Trophoblast cell (in vitro differentiated cells and primary cell): ENCODE results near the gene PRRC2C.

Experiments
- DNase-seq, 2 donors: peaks; one replicate each; pipeline ENCODE4 v3.0.0-alpha.2; 2016
- H2AFZ ChIP-seq: 2 replicates; pipeline ENCODE4 v1.6.1; 2013; ENCODE audit warnings: low read length, moderate library complexity, mild to moderate bottlenecking; ENCODE audit not compliant: insufficient read depth, poor library complexity
- H2AK5ac ChIP-seq: 2 replicates; pipeline ENCODE4 v1.6.1; 2013; ENCODE audit warnings: mild to moderate bottlenecking, low read length
- H2BK120ac ChIP-seq: 2 replicates; pipeline ENCODE4 v1.6.1; 2013; ENCODE audit warnings: low read length, mild to moderate bottlenecking, moderate library complexity; ENCODE audit not compliant: insufficient read depth, poor library complexity
- H2BK12ac ChIP-seq: 2 replicates; pipeline ENCODE4 v1.6.1; 2013; ENCODE audit warnings: mild to moderate bottlenecking, low read length, moderate library complexity
- H2BK5ac ChIP-seq: 2 replicates; pipeline ENCODE4 v1.6.1; 2013; ENCODE audit warnings: low read length, low read depth, moderate library complexity, mild to moderate bottlenecking; ENCODE audit not compliant: poor library complexity
- H3K14ac ChIP-seq: 2 replicates; pipeline ENCODE4 v1.6.1; 2013; ENCODE audit warnings: mild to moderate bottlenecking, low read length
- H3K18ac ChIP-seq: 2 replicates; pipeline ENCODE4 v1.6.1; 2013; ENCODE audit warnings: mild to moderate bottlenecking, low read length
- H3K23ac ChIP-seq: 2 replicates; pipeline ENCODE4 v1.6.1; 2013; ENCODE audit warnings: low read length
- H3K27ac ChIP-seq: 2 replicates; pipeline ENCODE4 v1.5.1; 2013; ENCODE audit warnings: low read depth, mild to moderate bottlenecking, inconsistent platforms, low read length, moderate library complexity
- H3K27me3 ChIP-seq: 2 replicates; pipeline ENCODE4 v1.6.1; 2013; ENCODE audit warnings: inconsistent platforms, mild to moderate bottlenecking, low read length, moderate library complexity; ENCODE audit not compliant: insufficient read depth
- H3K36me3 ChIP-seq, 2 experiments: 1 replicate in 1 of 2; 2 replicates in 1 of 2; pipeline ENCODE4 v1.6.1; 2013; ENCODE audit warnings: low read length in 2 of 2, mild to moderate bottlenecking in 2 of 2, moderate library complexity in 1 of 2; ENCODE audit not compliant: insufficient read depth in 2 of 2, control insufficient read depth in 1 of 2
- H3K4ac ChIP-seq: 2 replicates; pipeline ENCODE4 v1.6.1; 2013; ENCODE audit warnings: low read depth, mild to moderate bottlenecking, low read length, moderate library complexity
- H3K4me1 ChIP-seq, 2 experiments: 1 replicate in 1 of 2; 2 replicates in 1 of 2; pipeline ENCODE4 v1.6.1; 2013; ENCODE audit warnings: low read length in 2 of 2, mild to moderate bottlenecking in 2 of 2, moderate library complexity in 1 of 2; ENCODE audit not compliant: insufficient read depth in 2 of 2, control insufficient read depth in 1 of 2
- H3K4me2 ChIP-seq: 2 replicates; pipeline ENCODE4 v1.6.1; 2013; ENCODE audit warnings: inconsistent platforms, mild to moderate bottlenecking, low read length, moderate library complexity
- H3K4me3 ChIP-seq: 2 replicates; pipeline ENCODE4 v1.5.1; 2013; ENCODE audit warnings: mild to moderate bottlenecking, low read depth, low read length, inconsistent platforms
- H3K79me1 ChIP-seq: one replicate; pipeline ENCODE4 v1.6.1; 2013; ENCODE audit warnings: low read length
- H3K79me2 ChIP-seq: 2 replicates; pipeline ENCODE4 v1.6.1; 2013; ENCODE audit warnings: low read length, mild to moderate bottlenecking; ENCODE audit not compliant: control insufficient read depth, insufficient read depth, poor library complexity
- H3K9ac ChIP-seq: 2 replicates; pipeline ENCODE4 v1.6.1; 2013; ENCODE audit warnings: mild to moderate bottlenecking, low read length
- H3K9me3 ChIP-seq: 2 replicates; pipeline ENCODE4 v1.6.1; 2013; ENCODE audit warnings: low read depth, mild to moderate bottlenecking, control low read depth, inconsistent platforms, low read length; ENCODE audit not compliant: insufficient read depth
- H4K12ac ChIP-seq: 2 replicates; pipeline ENCODE4 v1.6.1; 2013; ENCODE audit warnings: low read depth, mild to moderate bottlenecking, low read length, moderate library complexity
- H4K8ac ChIP-seq: 2 replicates; pipeline ENCODE4 v1.6.1; 2013; ENCODE audit warnings: low read depth, mild to moderate bottlenecking, low read length, moderate library complexity
- H4K91ac ChIP-seq: one replicate; pipeline ENCODE4 v1.6.1; 2013; ENCODE audit warnings: low read depth, mild to moderate bottlenecking, low read length, moderate library complexity
- WGBS: extraction: QIAGEN DNeasy Blood & Tissue Kit; methylation state at CpG from one replicate; pipeline ENCODE4 v1.1.7; 2013; ENCODE audit warnings: missing lambda C conversion rate; ENCODE audit not compliant: insufficient read length, insufficient coverage; ENCODE audit errors: extremely low coverage; 5-methylcytosine and 5-hydroxymethylcytosine counted together

Gene PRRC2C

GRCh38 chr1:171595324-171595723, 110.0 kb downstream of the PRRC2C start:
- no peak overlapping the region for H2BK12ac ChIP-seq
- no peak overlapping the region for H3K4me2 ChIP-seq
- H3K4me1 ChIP-seq = no peaks in the 10 kb centered on the region
- no peaks in the 10 kb centered on the region for H3K27me3 ChIP-seq
- no peak overlapping the region for H2AFZ ChIP-seq
- no peak overlapping the region for H3K14ac ChIP-seq
- H4K91ac ChIP-seq = no peak overlapping the region
- H3K4me3 ChIP-seq = no peak overlapping the region
- H3K4ac ChIP-seq = no peak overlapping the region
- H3K23ac ChIP-seq = no peak overlapping the region
- H3K9me3 ChIP-seq = no peaks in the 10 kb centered on the region
- no peak overlapping the region for H3K9ac ChIP-seq
- no peak overlapping the region for H2BK5ac ChIP-seq
- H3K79me2 ChIP-seq = no peaks in the 10 kb centered on the region
- no peak overlapping the region for H4K8ac ChIP-seq
- WGBS = no CpG with 5 or more reads among the region's 1 CpG
- H3K27ac ChIP-seq = no peak overlapping the region
- H2BK120ac ChIP-seq = no peak overlapping the region
- H2AK5ac ChIP-seq = no peak overlapping the region
- H3K79me1 ChIP-seq = no peaks in the 10 kb centered on the region
- peaks cover 12 to 17% of the 10 kb centered on the region in 2 experiments for H3K36me3 ChIP-seq
- H4K12ac ChIP-seq = no peak overlapping the region
- DNase-seq = no peak
- no peak overlapping the region for H3K18ac ChIP-seq

- Histone ChIP-seq H3K4ac (no peak overlapping the region), H3K9me3 (no peaks in the 10 kb centered on the region), H3K27ac (no peak overlapping the region), H3K4me1 (no peaks in the 10 kb centered on the region), H4K12ac (no peak overlapping the region), H2AK5ac (no peak overlapping the region), H2BK5ac (no peak overlapping the region), H3K23ac (no peak overlapping the region), H2AFZ (no peak overlapping the region), H3K79me2 (no peaks in the 10 kb centered on the region), H4K91ac (no peak overlapping the region), H3K9ac (no peak overlapping the region), H3K27me3 (no peaks in the 10 kb centered on the region), H2BK120ac (no peak overlapping the region), H2BK12ac (no peak overlapping the region), H3K14ac (no peak overlapping the region), H4K8ac (no peak overlapping the region), H3K79me1 (no peaks in the 10 kb centered on the region), H3K4me2 (no peak overlapping the region), H3K18ac (no peak overlapping the region), H3K4me3 (no peak overlapping the region), H3K36me3 (peaks cover 12 to 15% of the 10 kb centered on the region in 2 experiments)
- no peak for DNase-seq
- WGBS = no CpG with 5 or more reads among the region's 1 CpG
Measured at GRCh38 chr1:171596119-171596518, 110.8 kb downstream of the PRRC2C start.

- Histone ChIP-seq H2BK12ac (no peak overlapping the region), H2BK5ac (no peak overlapping the region), H3K4me3 (no peak overlapping the region), H4K91ac (no peak overlapping the region), H3K9me3 (no peaks in the 10 kb centered on the region), H3K4me1 (no peaks in the 10 kb centered on the region), H3K9ac (no peak overlapping the region), H3K4me2 (no peak overlapping the region), H3K79me2 (no peaks in the 10 kb centered on the region), H3K36me3 (peaks cover 9 to 11% of the 10 kb centered on the region in 2 experiments), H3K23ac (no peak overlapping the region), H3K27me3 (no peaks in the 10 kb centered on the region), H3K18ac (no peak overlapping the region), H3K27ac (no peak overlapping the region), H4K8ac (no peak overlapping the region), H3K79me1 (no peaks in the 10 kb centered on the region), H3K4ac (no peak overlapping the region), H2AK5ac (no peak overlapping the region), H2BK120ac (no peak overlapping the region), H3K14ac (no peak overlapping the region), H2AFZ (no peak overlapping the region), H4K12ac (no peak overlapping the region)
- no CpG with 5 or more reads among the region's 2 CpGs for WGBS
- no peak for DNase-seq
Measured at GRCh38 chr1:171596705-171597104, 111.4 kb downstream of the PRRC2C start.

DNA sequence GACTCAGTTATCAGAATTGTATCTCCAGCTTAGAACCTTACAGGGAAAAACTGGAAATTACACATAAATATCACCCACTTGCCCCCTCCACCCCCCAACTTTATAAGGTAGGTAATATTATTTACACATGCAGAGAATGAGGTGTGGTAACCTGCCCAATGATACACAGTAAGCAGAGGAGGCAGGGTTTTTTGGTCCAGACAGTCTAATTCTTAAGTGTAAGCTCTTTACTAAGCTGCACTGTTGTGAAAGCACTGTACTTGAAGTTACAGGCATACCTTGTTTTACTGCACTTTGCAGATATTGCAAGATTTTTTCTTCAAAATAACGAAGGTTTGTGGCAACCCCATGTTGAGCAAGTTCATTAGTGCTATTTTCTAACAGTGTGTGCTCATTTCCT, 111.9 kb downstream of the PRRC2C start:
- Histone ChIP-seq H3K23ac (no peak overlapping the region), H3K4ac (no peak overlapping the region), H2BK5ac (no peak overlapping the region), H3K36me3 (peaks cover 8% of the 10 kb centered on the region in 2 experiments), H4K91ac (no peak overlapping the region), H2AK5ac (no peak overlapping the region), H4K12ac (no peak overlapping the region), H3K4me3 (no peak overlapping the region), H3K27me3 (no peaks in the 10 kb centered on the region), H3K9ac (no peak overlapping the region), H2BK12ac (no peak overlapping the region), H3K14ac (no peak overlapping the region), H3K9me3 (no peaks in the 10 kb centered on the region), H3K4me1 (no peaks in the 10 kb centered on the region), H3K79me1 (no peaks in the 10 kb centered on the region), H3K4me2 (no peak overlapping the region), H2BK120ac (no peak overlapping the region), H4K8ac (no peak overlapping the region), H2AFZ (no peak overlapping the region), H3K79me2 (no peaks in the 10 kb centered on the region), H3K27ac (no peak overlapping the region), H3K18ac (no peak overlapping the region)
- DNase-seq = no peak
- WGBS = no CpG with 5 or more reads among the region's 1 CpG
